LNCaP clone FGC (cell line): ENCODE data around the gene WDR90.

Experiments used
- DNase-seq: peaks from one replicate; pipeline ENCODE4 v3.0.0-alpha.2; 2011; ENCODE audit warnings: low read depth
- H3K4me3 ChIP-seq: 2 replicates; pipeline ENCODE4 v1.5.1; 2011; ENCODE audit warnings: mild to moderate bottlenecking, low read depth, low read length, control low read depth
- TF ChIP-seq, protein P1 (sequence below): IDR thresholded peaks from 2 replicates; pipeline ENCODE4 v1.5.1; 2012; ENCODE audit warnings: mild to moderate bottlenecking; ENCODE audit not compliant: control insufficient read depth, insufficient read depth; ENCODE audit errors: extremely low read depth

WDR90 gene

GRCh38 chr16:621526-622105 is 27.5 kb upstream of the WDR90 start:
- no peak for DNase-seq
- TF ChIP-seq, protein P1, sequence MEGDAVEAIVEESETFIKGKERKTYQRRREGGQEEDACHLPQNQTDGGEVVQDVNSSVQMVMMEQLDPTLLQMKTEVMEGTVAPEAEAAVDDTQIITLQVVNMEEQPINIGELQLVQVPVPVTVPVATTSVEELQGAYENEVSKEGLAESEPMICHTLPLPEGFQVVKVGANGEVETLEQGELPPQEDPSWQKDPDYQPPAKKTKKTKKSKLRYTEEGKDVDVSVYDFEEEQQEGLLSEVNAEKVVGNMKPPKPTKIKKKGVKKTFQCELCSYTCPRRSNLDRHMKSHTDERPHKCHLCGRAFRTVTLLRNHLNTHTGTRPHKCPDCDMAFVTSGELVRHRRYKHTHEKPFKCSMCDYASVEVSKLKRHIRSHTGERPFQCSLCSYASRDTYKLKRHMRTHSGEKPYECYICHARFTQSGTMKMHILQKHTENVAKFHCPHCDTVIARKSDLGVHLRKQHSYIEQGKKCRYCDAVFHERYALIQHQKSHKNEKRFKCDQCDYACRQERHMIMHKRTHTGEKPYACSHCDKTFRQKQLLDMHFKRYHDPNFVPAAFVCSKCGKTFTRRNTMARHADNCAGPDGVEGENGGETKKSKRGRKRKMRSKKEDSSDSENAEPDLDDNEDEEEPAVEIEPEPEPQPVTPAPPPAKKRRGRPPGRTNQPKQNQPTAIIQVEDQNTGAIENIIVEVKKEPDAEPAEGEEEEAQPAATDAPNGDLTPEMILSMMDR: no peak
- H3K4me3 ChIP-seq: no peak overlapping the region

GRCh38 chr16:622920-623280 is 26.3 kb upstream of the WDR90 start:
- no peak for DNase-seq
- no peak overlapping the region for H3K4me3 ChIP-seq
- TF ChIP-seq, protein P1: no peak

GRCh38 chr16:624526-625070 is 24.6 kb upstream of the WDR90 start:
- DNase-seq: no peak
- no peak overlapping the region for H3K4me3 ChIP-seq
- TF ChIP-seq, protein P1: no peak

- H3K4me3 ChIP-seq: no peak overlapping the region
- no peak for DNase-seq
- TF ChIP-seq, protein P1: no peak
Observed at GRCh38 chr16:625117-625976, 23.8 kb upstream of the WDR90 start.

DNA sequence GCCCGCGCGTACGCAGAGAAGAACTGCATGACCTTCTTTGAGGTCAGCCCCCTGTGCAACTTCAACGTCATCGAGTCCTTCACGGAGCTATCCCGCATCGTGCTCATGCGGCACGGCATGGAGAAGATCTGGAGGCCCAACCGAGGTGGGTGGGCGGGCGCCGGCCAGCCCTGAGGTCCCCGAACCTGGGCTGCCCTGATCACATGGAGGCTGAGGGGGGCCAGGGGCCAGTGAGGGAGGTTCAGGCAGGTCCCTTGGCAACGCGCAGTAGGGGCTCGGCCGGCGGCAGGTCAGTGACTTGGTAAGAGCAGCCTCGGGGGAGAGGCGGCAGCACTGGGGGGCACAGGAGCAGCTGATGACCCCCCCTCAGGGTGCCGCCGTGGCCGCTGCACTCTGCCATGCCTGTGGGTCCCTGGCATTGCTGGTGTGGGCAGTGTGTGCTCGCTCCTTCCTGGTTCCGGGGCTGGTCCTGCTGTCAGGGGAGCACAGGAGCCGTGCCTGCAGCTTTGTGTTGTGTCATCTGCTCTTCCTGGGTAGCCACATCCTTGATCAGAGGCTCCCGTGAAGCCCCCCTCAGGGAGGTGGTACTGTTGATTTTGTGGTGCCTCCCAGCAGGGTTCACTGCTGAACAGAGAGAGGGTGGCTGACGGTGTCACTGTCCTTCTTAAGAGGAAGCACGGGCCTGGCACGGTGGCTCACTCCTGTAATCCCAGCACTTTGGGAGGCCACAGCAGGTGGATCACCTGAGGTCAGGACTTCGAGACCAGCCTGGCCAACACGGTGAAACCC is 23.0 kb upstream of the WDR90 start:
- no peak overlapping the region for H3K4me3 ChIP-seq
- DNase-seq: no peak
- TF ChIP-seq, protein P1: no peak

DNA sequence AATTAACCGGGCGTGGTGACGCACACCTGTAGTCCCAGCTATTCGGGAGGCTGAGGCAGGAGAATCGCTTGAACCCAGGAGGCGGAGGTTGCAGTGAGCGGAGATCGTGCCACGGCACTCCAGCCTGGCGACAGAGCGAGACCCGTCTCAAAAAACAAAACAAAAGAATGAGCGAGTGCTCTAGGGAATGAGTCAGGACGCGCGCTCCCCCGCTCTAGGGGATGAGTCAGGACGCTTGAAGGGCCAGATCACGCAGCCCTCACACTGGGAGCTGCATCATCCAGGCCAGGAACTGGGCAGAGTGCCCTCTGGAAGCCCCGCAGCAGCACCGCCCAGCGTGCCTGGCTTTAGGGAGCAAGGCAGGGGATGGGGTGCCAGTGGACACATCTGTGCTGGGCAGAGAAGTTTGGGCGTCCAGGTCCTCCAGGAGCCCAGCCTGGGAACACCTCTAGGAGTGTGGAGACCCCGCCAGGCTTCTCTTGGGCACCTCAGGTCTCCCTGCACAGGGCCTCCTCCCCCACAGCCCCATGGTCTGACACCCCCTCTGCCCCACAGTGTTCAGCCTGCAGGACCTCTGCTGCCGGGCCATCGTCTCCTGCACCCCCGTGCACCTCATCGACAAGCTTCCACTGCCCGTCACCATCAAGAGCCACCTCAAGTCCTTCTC is 22.2 kb upstream of the WDR90 start:
- DNase-seq: no peak
- TF ChIP-seq, protein P1: no peak
- H3K4me3 ChIP-seq: no peak overlapping the region
